HG02981 (cell line): ENCODE measurements around the gene RFX6.
A peak's percentile ranks its signal among the peaks of the same experiment; 100 is the strongest.

Source experiments
- ATAC-seq: cut with Tn5 transposase; IDR thresholded peaks from one replicate; pipeline ENCODE4 v1.9.1; 2021; ENCODE audit warnings: mild to moderate bottlenecking, moderate library complexity; ENCODE audit not compliant: unreplicated experiment

The RFX6 gene

GRCh38 chr6:116966675-116967576, 89.9 kb downstream of the RFX6 start:
- ATAC-seq: no peak

GRCh38 chr6:116969211-116969863, 92.3 kb downstream of the RFX6 start:
- peak; percentile 82 for ATAC-seq

- ATAC-seq: no peak
Observed at GRCh38 chr6:116971959-116972358, 94.9 kb downstream of the RFX6 start.

GRCh38 chr6:116973976-116974375, 96.9 kb downstream of the RFX6 start:
- no peak for ATAC-seq

GRCh38 chr6:116974526-116975316, 97.7 kb downstream of the RFX6 start:
- no peak for ATAC-seq

- no peak for ATAC-seq
Observed at GRCh38 chr6:116975600-116975999, 98.6 kb downstream of the RFX6 start.

- ATAC-seq: no peak
Observed at GRCh38 chr6:116979560-116979959, 102.5 kb downstream of the RFX6 start.
